Measurements from ENCODE around the gene RNF32.

Gene RNF32

GRCh38 chr7:156606691-156607331 lies 33.8 kb upstream of the RNF32 start:
- H3K36me3 ChIP-seq (ENCODE audit: control insufficient read depth, insufficient read depth, low read length), result no peaks in the 10 kb centered on the region
- DNase-seq (ENCODE audit: extremely low read depth, insufficient read length), result no peak
- no peak for TF ChIP-seq CTCF (IDR thresholded peaks at IDR 0.05; ENCODE audit: insufficient read depth, low read length, poor library complexity, severe bottlenecking)
- H3K4me3 ChIP-seq (replicated peaks; ENCODE audit: low read depth, low read length), result no peak overlapping the region
- no peaks in the 10 kb centered on the region for H3K27me3 ChIP-seq (replicated peaks; ENCODE audit: control insufficient read depth, insufficient read depth, low read length)

GRCh38 chr7:156607332-156608172 lies 33.0 kb upstream of the RNF32 start:
- Histone ChIP-seq H3K36me3 (ENCODE audit: control insufficient read depth, insufficient read depth, low read length) (no peaks in the 10 kb centered on the region), H3K27me3 (replicated peaks; ENCODE audit: control insufficient read depth, insufficient read depth, low read length) (no peaks in the 10 kb centered on the region), H3K4me3 (replicated peaks; ENCODE audit: low read depth, low read length) (no peak overlapping the region)
- no peak for DNase-seq (ENCODE audit: extremely low read depth, insufficient read length)
- no peak for TF ChIP-seq CTCF (IDR thresholded peaks at IDR 0.05; ENCODE audit: insufficient read depth, low read length, poor library complexity, severe bottlenecking)

DNA sequence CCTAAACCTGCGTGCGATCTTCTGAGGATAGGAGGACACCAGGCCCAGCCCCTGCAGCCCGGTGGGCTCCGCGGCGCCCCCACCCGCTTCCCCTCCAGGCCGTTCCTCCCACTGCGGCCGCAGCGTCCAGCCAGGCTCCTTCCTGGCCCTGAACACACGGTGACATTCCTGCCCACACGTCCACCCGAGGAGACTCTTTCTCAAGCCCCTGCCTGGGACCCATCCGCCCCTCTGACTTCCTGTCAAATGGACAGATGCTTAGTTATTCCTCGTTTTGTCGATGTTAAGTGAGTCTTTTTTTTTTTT lies 32.4 kb upstream of the RNF32 start:
- H3K4me3 ChIP-seq (replicated peaks; ENCODE audit: low read depth, low read length), result no peak overlapping the region
- H3K36me3 ChIP-seq (ENCODE audit: control insufficient read depth, insufficient read depth, low read length), result no peaks in the 10 kb centered on the region
- no peaks in the 10 kb centered on the region for H3K27me3 ChIP-seq (replicated peaks; ENCODE audit: control insufficient read depth, insufficient read depth, low read length)
- no peak for TF ChIP-seq CTCF (IDR thresholded peaks at IDR 0.05; ENCODE audit: insufficient read depth, low read length, poor library complexity, severe bottlenecking)
- no peak for DNase-seq (ENCODE audit: extremely low read depth, insufficient read length)

GRCh38 chr7:156609010-156609877 lies 31.3 kb upstream of the RNF32 start:
- H3K27me3 ChIP-seq (replicated peaks; ENCODE audit: control insufficient read depth, insufficient read depth, low read length), result no peaks in the 10 kb centered on the region
- no peak overlapping the region for H3K4me3 ChIP-seq (replicated peaks; ENCODE audit: low read depth, low read length)
- TF ChIP-seq CTCF (IDR thresholded peaks at IDR 0.05; ENCODE audit: insufficient read depth, low read length, poor library complexity, severe bottlenecking), result no peak
- no peaks in the 10 kb centered on the region for H3K36me3 ChIP-seq (ENCODE audit: control insufficient read depth, insufficient read depth, low read length)
- no peak for DNase-seq (ENCODE audit: extremely low read depth, insufficient read length)

GRCh38 chr7:156610130-156610529 lies 30.4 kb upstream of the RNF32 start:
- Histone ChIP-seq H3K36me3 (ENCODE audit: control insufficient read depth, insufficient read depth, low read length) (no peaks in the 10 kb centered on the region), H3K27me3 (replicated peaks; ENCODE audit: control insufficient read depth, insufficient read depth, low read length) (no peaks in the 10 kb centered on the region), H3K4me3 (replicated peaks; ENCODE audit: low read depth, low read length) (no peak overlapping the region)
- TF ChIP-seq CTCF (IDR thresholded peaks at IDR 0.05; ENCODE audit: insufficient read depth, low read length, poor library complexity, severe bottlenecking), result no peak
- no peak for DNase-seq (ENCODE audit: extremely low read depth, insufficient read length)
